WTC11 (cell line): ENCODE measurements around the gene EFCAB8. TPM values are rescaled to one million over a fixed set of nuclear protein-coding genes. Genes with fewer than 3 reads are reported as not detected.

ENCODE experiments used
- ATAC-seq: fragments of 200-7000 bp; cut with Tn5 transposase; 2 replicates; pipeline ENCODE4 v1.10.0; 2021; ENCODE audit warnings: mild to moderate bottlenecking, moderate library complexity
- CTCF ChIA-PET: fragments of 300-600 bp; sonication (Branson Sonifier 250); formaldehyde crosslinking; loops from one replicate; lab custom pipeline; 2021; ENCODE audit warnings: antibody characterized with exemption; lab: Charles Lee
- POLR2A ChIA-PET: fragments of 350-600 bp; sonication (Branson Sonifier 250); formaldehyde crosslinking; loops from one replicate; lab custom pipeline; 2021; ENCODE audit warnings: antibody characterized with exemption; lab: Charles Lee
- DNase-seq: peaks from one replicate; pipeline ENCODE4 v3.0.0; 2021; ENCODE audit warnings: low spot score
- H3K27ac Mint-ChIP-seq: 2 replicates; pipeline ENCODE4 v1.8.0; 2021; ENCODE audit warnings: mixed read lengths
- H3K27me3 Mint-ChIP-seq: 2 replicates; pipeline ENCODE4 v1.8.0; 2021; ENCODE audit warnings: low read depth, mild to moderate bottlenecking, moderate library complexity, mixed read lengths
- H3K36me3 Mint-ChIP-seq: 2 replicates; pipeline ENCODE4 v1.8.0; 2021; ENCODE audit warnings: mixed read lengths
- H3K4me1 Mint-ChIP-seq: 2 replicates; pipeline ENCODE4 v1.8.0; 2022; ENCODE audit warnings: mixed read lengths
- H3K4me3 Mint-ChIP-seq: 2 replicates; pipeline ENCODE4 v1.8.0; 2021; ENCODE audit warnings: mild to moderate bottlenecking, moderate library complexity, mixed read lengths
- H3K9me3 Mint-ChIP-seq: 2 replicates; pipeline ENCODE4 v1.8.0; 2021; ENCODE audit warnings: mixed read lengths
- CREB1 ChIP-seq: sonication (generic); formaldehyde crosslinking; IDR thresholded peaks from 2 replicates; pipeline ENCODE4 v1.8.0; 2023; ENCODE audit warnings: mild to moderate bottlenecking, missing genetic modification reagents
- ESRRA ChIP-seq: sonication (generic); formaldehyde crosslinking; IDR thresholded peaks from 2 replicates; pipeline ENCODE4 v1.8.1; 2022; ENCODE audit warnings: mild to moderate bottlenecking, missing genetic modification reagents, borderline replicate concordance
- FOXK1 ChIP-seq: sonication (generic); formaldehyde crosslinking; IDR thresholded peaks from 2 replicates; pipeline ENCODE4 v1.8.0; 2022; ENCODE audit warnings: mild to moderate bottlenecking, moderate library complexity, missing genetic modification reagents
- FOXP1 ChIP-seq: sonication (generic); formaldehyde crosslinking; IDR thresholded peaks from 2 replicates; pipeline ENCODE4 v1.8.0; 2022; ENCODE audit warnings: missing genetic modification reagents, mild to moderate bottlenecking, moderate library complexity, borderline replicate concordance
- GRHL2 ChIP-seq: fragments of 250-450 bp; sonication (Bioruptor Pico); IDR thresholded peaks from 2 replicates; pipeline ENCODE4 v1.8.0; 2022; ENCODE audit warnings: mild to moderate bottlenecking, moderate library complexity; ENCODE audit not compliant: insufficient replicate concordance, severe bottlenecking
- IRF2 ChIP-seq: sonication (generic); formaldehyde crosslinking; IDR thresholded peaks from 2 replicates; pipeline ENCODE4 v1.8.0; 2022; ENCODE audit warnings: low read depth, missing genetic modification reagents, borderline replicate concordance
- NR1H2 ChIP-seq: sonication (generic); formaldehyde crosslinking; IDR thresholded peaks from 2 replicates; pipeline ENCODE4 v1.9.0; 2021; ENCODE audit warnings: mild to moderate bottlenecking, moderate library complexity, missing genetic modification reagents
- OVOL2 ChIP-seq: fragments of 250-450 bp; sonication (Bioruptor Pico); IDR thresholded peaks from 2 replicates; pipeline ENCODE4 v1.9.0; 2021; ENCODE audit warnings: mild to moderate bottlenecking, borderline replicate concordance
- SMAD3 ChIP-seq: sonication (generic); formaldehyde crosslinking; IDR thresholded peaks from 2 replicates; pipeline ENCODE4 v1.8.0; 2022; ENCODE audit warnings: missing genetic modification reagents, mild to moderate bottlenecking, borderline replicate concordance
- TEAD4 ChIP-seq: sonication (generic); formaldehyde crosslinking; IDR thresholded peaks from 2 replicates; pipeline ENCODE4 v1.8.0; 2022; ENCODE audit warnings: mild to moderate bottlenecking, missing genetic modification reagents
- ZNF138 ChIP-seq: sonication (generic); formaldehyde crosslinking; conservative IDR thresholded peaks from 2 replicates; pipeline ENCODE4 v1.8.1; 2022; ENCODE audit warnings: mild to moderate bottlenecking, moderate library complexity, missing genetic modification reagents
- ZNF416 ChIP-seq: fragments of 250-450 bp; sonication (Bioruptor Pico); IDR thresholded peaks from 2 replicates; pipeline ENCODE4 v1.9.0; 2021; ENCODE audit warnings: mild to moderate bottlenecking, inconsistent platforms
- total RNA-seq: library from RNA; stranded (reverse); gene quantifications from 3 replicates; pipeline ENCODE4 v1.2.3, GENCODE V29; 2021
- TF ChIP-seq, protein P1 (sequence below): sonication (generic); formaldehyde crosslinking; IDR thresholded peaks from 2 replicates; pipeline ENCODE4 v1.8.0; 2023; ENCODE audit warnings: missing genetic modification reagents, mild to moderate bottlenecking, borderline replicate concordance
- TF ChIP-seq, protein P2 (sequence below): fragments of 200-600 bp; IDR thresholded peaks from 2 replicates; pipeline ENCODE4 v1.8.0; 2022; ENCODE audit warnings: antibody characterized with exemption
- TF ChIP-seq, protein P3 (sequence below): sonication (generic); formaldehyde crosslinking; IDR thresholded peaks from 2 replicates; pipeline ENCODE4 v1.8.1; 2023; ENCODE audit warnings: mild to moderate bottlenecking, missing genetic modification reagents, moderate library complexity
- TF ChIP-seq, protein P4 (sequence below): sonication (generic); formaldehyde crosslinking; IDR thresholded peaks from 2 replicates; pipeline ENCODE4 v1.8.1; 2023; ENCODE audit warnings: mild to moderate bottlenecking, moderate library complexity, missing genetic modification reagents
- TF ChIP-seq, protein P5 (sequence below): sonication (generic); formaldehyde crosslinking; IDR thresholded peaks from 2 replicates; pipeline ENCODE4 v1.8.0; 2022; ENCODE audit warnings: mild to moderate bottlenecking, missing genetic modification reagents

The EFCAB8 gene
- total RNA-seq, 1 experiment from 2014 or later: 0.17 TPM

DNA sequence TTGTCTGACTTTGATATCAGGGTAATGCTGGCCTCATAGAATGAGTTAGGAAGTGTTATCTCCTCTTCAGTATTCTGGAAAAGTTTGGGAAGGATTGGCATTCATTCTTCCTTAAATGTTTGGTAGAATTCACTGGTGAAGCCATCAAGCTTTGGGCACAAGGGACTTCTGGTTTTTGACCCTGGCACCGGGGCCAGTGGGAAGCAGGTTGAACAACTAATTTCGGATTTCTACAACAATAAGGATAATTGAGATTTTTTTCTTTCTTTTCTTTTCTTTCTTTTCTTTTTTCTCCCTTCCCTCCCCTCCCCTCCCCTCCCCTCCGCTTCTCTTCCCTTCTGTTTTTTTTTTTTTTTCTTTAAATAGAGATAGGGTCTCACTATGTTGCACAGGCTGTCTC is 70.4 kb downstream of the EFCAB8 start:
- TF ChIP-seq OVOL2 (CRISPR knock-in tag) (no peak), FOXP1 (CRISPR knock-in tag) (no peak), IRF2 (CRISPR knock-in tag) (no peak), NR1H2 (CRISPR knock-in tag) (no peak), FOXK1 (CRISPR knock-in tag) (no peak), ZNF138 (CRISPR knock-in tag) (no peak), ESRRA (CRISPR knock-in tag) (no peak), CREB1 (CRISPR knock-in tag) (no peak), SMAD3 (CRISPR knock-in tag) (no peak), GRHL2 (no peak), ZNF416 (CRISPR knock-in tag) (no peak), TEAD4 (CRISPR knock-in tag) (no peak)
- TF ChIP-seq, protein P1, sequence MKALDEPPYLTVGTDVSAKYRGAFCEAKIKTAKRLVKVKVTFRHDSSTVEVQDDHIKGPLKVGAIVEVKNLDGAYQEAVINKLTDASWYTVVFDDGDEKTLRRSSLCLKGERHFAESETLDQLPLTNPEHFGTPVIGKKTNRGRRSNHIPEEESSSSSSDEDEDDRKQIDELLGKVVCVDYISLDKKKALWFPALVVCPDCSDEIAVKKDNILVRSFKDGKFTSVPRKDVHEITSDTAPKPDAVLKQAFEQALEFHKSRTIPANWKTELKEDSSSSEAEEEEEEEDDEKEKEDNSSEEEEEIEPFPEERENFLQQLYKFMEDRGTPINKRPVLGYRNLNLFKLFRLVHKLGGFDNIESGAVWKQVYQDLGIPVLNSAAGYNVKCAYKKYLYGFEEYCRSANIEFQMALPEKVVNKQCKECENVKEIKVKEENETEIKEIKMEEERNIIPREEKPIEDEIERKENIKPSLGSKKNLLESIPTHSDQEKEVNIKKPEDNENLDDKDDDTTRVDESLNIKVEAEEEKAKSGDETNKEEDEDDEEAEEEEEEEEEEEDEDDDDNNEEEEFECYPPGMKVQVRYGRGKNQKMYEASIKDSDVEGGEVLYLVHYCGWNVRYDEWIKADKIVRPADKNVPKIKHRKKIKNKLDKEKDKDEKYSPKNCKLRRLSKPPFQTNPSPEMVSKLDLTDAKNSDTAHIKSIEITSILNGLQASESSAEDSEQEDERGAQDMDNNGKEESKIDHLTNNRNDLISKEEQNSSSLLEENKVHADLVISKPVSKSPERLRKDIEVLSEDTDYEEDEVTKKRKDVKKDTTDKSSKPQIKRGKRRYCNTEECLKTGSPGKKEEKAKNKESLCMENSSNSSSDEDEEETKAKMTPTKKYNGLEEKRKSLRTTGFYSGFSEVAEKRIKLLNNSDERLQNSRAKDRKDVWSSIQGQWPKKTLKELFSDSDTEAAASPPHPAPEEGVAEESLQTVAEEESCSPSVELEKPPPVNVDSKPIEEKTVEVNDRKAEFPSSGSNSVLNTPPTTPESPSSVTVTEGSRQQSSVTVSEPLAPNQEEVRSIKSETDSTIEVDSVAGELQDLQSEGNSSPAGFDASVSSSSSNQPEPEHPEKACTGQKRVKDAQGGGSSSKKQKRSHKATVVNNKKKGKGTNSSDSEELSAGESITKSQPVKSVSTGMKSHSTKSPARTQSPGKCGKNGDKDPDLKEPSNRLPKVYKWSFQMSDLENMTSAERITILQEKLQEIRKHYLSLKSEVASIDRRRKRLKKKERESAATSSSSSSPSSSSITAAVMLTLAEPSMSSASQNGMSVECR (CRISPR knock-in tag): no peak
- TF ChIP-seq, protein P2, sequence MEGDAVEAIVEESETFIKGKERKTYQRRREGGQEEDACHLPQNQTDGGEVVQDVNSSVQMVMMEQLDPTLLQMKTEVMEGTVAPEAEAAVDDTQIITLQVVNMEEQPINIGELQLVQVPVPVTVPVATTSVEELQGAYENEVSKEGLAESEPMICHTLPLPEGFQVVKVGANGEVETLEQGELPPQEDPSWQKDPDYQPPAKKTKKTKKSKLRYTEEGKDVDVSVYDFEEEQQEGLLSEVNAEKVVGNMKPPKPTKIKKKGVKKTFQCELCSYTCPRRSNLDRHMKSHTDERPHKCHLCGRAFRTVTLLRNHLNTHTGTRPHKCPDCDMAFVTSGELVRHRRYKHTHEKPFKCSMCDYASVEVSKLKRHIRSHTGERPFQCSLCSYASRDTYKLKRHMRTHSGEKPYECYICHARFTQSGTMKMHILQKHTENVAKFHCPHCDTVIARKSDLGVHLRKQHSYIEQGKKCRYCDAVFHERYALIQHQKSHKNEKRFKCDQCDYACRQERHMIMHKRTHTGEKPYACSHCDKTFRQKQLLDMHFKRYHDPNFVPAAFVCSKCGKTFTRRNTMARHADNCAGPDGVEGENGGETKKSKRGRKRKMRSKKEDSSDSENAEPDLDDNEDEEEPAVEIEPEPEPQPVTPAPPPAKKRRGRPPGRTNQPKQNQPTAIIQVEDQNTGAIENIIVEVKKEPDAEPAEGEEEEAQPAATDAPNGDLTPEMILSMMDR: no peak
- TF ChIP-seq, protein P3, sequence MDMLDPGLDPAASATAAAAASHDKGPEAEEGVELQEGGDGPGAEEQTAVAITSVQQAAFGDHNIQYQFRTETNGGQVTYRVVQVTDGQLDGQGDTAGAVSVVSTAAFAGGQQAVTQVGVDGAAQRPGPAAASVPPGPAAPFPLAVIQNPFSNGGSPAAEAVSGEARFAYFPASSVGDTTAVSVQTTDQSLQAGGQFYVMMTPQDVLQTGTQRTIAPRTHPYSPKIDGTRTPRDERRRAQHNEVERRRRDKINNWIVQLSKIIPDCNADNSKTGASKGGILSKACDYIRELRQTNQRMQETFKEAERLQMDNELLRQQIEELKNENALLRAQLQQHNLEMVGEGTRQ (CRISPR knock-in tag): no peak
- TF ChIP-seq, protein P4, sequence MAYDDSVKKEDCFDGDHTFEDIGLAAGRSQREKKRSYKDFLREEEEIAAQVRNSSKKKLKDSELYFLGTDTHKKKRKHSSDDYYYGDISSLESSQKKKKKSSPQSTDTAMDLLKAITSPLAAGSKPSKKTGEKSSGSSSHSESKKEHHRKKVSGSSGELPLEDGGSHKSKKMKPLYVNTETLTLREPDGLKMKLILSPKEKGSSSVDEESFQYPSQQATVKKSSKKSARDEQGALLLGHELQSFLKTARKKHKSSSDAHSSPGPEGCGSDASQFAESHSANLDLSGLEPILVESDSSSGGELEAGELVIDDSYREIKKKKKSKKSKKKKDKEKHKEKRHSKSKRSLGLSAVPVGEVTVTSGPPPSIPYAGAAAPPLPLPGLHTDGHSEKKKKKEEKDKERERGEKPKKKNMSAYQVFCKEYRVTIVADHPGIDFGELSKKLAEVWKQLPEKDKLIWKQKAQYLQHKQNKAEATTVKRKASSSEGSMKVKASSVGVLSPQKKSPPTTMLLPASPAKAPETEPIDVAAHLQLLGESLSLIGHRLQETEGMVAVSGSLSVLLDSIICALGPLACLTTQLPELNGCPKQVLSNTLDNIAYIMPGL (CRISPR knock-in tag): no peak
- TF ChIP-seq, protein P5, sequence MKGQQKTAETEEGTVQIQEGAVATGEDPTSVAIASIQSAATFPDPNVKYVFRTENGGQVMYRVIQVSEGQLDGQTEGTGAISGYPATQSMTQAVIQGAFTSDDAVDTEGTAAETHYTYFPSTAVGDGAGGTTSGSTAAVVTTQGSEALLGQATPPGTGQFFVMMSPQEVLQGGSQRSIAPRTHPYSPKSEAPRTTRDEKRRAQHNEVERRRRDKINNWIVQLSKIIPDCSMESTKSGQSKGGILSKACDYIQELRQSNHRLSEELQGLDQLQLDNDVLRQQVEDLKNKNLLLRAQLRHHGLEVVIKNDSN (CRISPR knock-in tag): no peak
- no peaks in the 10 kb centered on the region for H3K4me1 Mint-ChIP-seq
- DNase-seq (no peak), ATAC-seq (no peak)
- ChIA-PET CTCF (interaction anchor here (0.7 to 2.4 kb wide), 3 partner anchors 15 to 77 kb away, joined by 3 to 11 read pairs (median 5); no protein-coding TSS in a partner anchor), POLR2A (interaction anchor here (0.7 kb wide), 1 partner anchor 13 kb away, joined by 5 read pairs; no protein-coding TSS in a partner anchor)
- H3K9me3 Mint-ChIP-seq: no peaks in the 10 kb centered on the region
- no peaks in the 10 kb centered on the region; the same call in 1 of the 2 replicates for H3K27me3 Mint-ChIP-seq
- H3K27ac Mint-ChIP-seq: no peak overlapping the region
- no peak overlapping the region for H3K4me3 Mint-ChIP-seq
- H3K36me3 Mint-ChIP-seq: no peaks in the 10 kb centered on the region
